HepG2 (cell line): Measurements from ENCODE around the gene WDR73. TPM values are rescaled to one million over a fixed set of nuclear protein-coding genes. Genes with fewer than 3 reads are reported as not detected.

Experiments
- ADNP ChIP-seq: sonication (generic); formaldehyde crosslinking; IDR thresholded peaks from 2 replicates; pipeline ENCODE4 v1.4.0; 2020; ENCODE audit warnings: missing genetic modification reagents
- ARNTL ChIP-seq: sonication (generic); formaldehyde crosslinking; IDR thresholded peaks from 2 replicates; pipeline ENCODE4 v1.4.0; 2020; ENCODE audit warnings: mild to moderate bottlenecking, missing genetic modification reagents
- CBX2 ChIP-seq, 2 experiments: fragments of 200-600 bp in 1 of 2; sonication (generic); formaldehyde crosslinking in 1 of 2; IDR thresholded peaks; 2 replicates each; pipeline versions ENCODE4 v1.7.0 to v1.8.1; 2018 to 2022; ENCODE audit warnings: low read depth in 2 of 2, low read length in 1 of 2, mild to moderate bottlenecking in 1 of 2, missing genetic modification reagents in 1 of 2
- IKZF1 ChIP-seq: fragments of 450-650 bp; IDR thresholded peaks from 2 replicates; pipeline ENCODE4 v1.7.1; 2016
- KLF6 ChIP-seq: IDR thresholded peaks from 2 replicates; pipeline ENCODE4 v1.8.0; 2016; ENCODE audit warnings: missing biosample characterization, missing genetic modification reagents
- MATR3 ChIP-seq: sonication (generic); formaldehyde crosslinking; IDR thresholded peaks from 2 replicates; pipeline ENCODE4 v1.4.0; 2020; ENCODE audit warnings: missing genetic modification reagents
- MED1 ChIP-seq: sonication (generic); formaldehyde crosslinking; IDR thresholded peaks from 2 replicates; pipeline ENCODE4 v1.4.0; 2020; ENCODE audit warnings: missing genetic modification reagents
- MLLT10 ChIP-seq: sonication (generic); formaldehyde crosslinking; IDR thresholded peaks from 2 replicates; pipeline ENCODE4 v1.4.0; 2020; ENCODE audit warnings: missing genetic modification reagents
- NRL ChIP-seq: sonication (generic); formaldehyde crosslinking; IDR thresholded peaks from 2 replicates; pipeline ENCODE4 v1.5.0; 2020; ENCODE audit warnings: missing genetic modification reagents, mild to moderate bottlenecking, moderate library complexity, borderline replicate concordance
- RAD51 ChIP-seq: fragments of 450-650 bp; IDR thresholded peaks from 2 replicates; pipeline ENCODE4 v1.6.1; 2016; ENCODE audit warnings: borderline replicate concordance
- REPIN1 ChIP-seq: sonication (generic); formaldehyde crosslinking; IDR thresholded peaks from 2 replicates; pipeline ENCODE4 v1.8.0; 2022; ENCODE audit warnings: missing genetic modification reagents, low read depth, mild to moderate bottlenecking, borderline replicate concordance
- REXO4 ChIP-seq: sonication (generic); formaldehyde crosslinking; IDR thresholded peaks from 2 replicates; pipeline ENCODE4 v1.8.0; 2022; ENCODE audit warnings: missing genetic modification reagents, mild to moderate bottlenecking, borderline replicate concordance
- RFX1 ChIP-seq: fragments of 450-650 bp; IDR thresholded peaks from 2 replicates; pipeline ENCODE4 v1.6.1; 2017
- SMARCE1 ChIP-seq: fragments of 450-650 bp; IDR thresholded peaks from 2 replicates; pipeline ENCODE4 v1.6.1; 2017; ENCODE audit warnings: borderline replicate concordance
- SP140L ChIP-seq: sonication (generic); formaldehyde crosslinking; IDR thresholded peaks from 2 replicates; pipeline ENCODE4 v1.4.0; 2020; ENCODE audit warnings: missing genetic modification reagents, borderline replicate concordance
- TEAD3 ChIP-seq: optimal IDR thresholded peaks from 2 replicates; pipeline ENCODE3; 2016; ENCODE audit warnings: borderline replicate concordance
- ZFP36L2 ChIP-seq: sonication (generic); formaldehyde crosslinking; IDR thresholded peaks from 2 replicates; pipeline ENCODE4 v1.4.0; 2020; ENCODE audit warnings: missing genetic modification reagents
- ZNF136 ChIP-seq: sonication (generic); formaldehyde crosslinking; IDR thresholded peaks from 2 replicates; pipeline ENCODE4 v1.8.1; 2022; ENCODE audit warnings: low read depth, mild to moderate bottlenecking, moderate library complexity, missing genetic modification reagents
- ZNF24 ChIP-seq: fragments of 450-650 bp; IDR thresholded peaks from 2 replicates; pipeline ENCODE4 v1.6.1; 2017; ENCODE audit warnings: antibody characterized with exemption, mild to moderate bottlenecking
- ZNF484 ChIP-seq: sonication (generic); formaldehyde crosslinking; IDR thresholded peaks from 2 replicates; pipeline ENCODE4 v1.5.1; 2020; ENCODE audit warnings: mild to moderate bottlenecking, low read depth, missing genetic modification reagents, borderline replicate concordance
- ZNF501 ChIP-seq: sonication (generic); formaldehyde crosslinking; IDR thresholded peaks from 2 replicates; pipeline ENCODE4 v1.5.1; 2020; ENCODE audit warnings: mild to moderate bottlenecking, moderate library complexity, missing genetic modification reagents
- ZNF674 ChIP-seq: sonication (generic); formaldehyde crosslinking; IDR thresholded peaks from 2 replicates; pipeline ENCODE4 v1.5.0; 2020; ENCODE audit warnings: low read depth, mild to moderate bottlenecking, missing genetic modification reagents
- polyA plus RNA-seq, 8 experiments: library from polyadenylated mRNA; depleted of rRNA in 3 of 8; stranded (reverse) in 7 of 8; unstranded in 1 of 8; fragments of >200 nt; fragmentation: Illumina TruSeq in 4 of 8; extraction: Trizol in 4 of 8; gene quantifications; 2 replicates each; pipeline versions ENCODE4 v1.2.1 to v1.2.3, GENCODE V29; 2011 to 2016; ENCODE audit warnings: low read depth in 4 of 8, missing spikeins in 1 of 8, mixed read lengths in 1 of 8; ENCODE audit not compliant: insufficient read depth in 1 of 8
- total RNA-seq, 5 experiments: library from RNA; depleted of rRNA; stranded (reverse); fragments of >200 nt; fragmentation: Illumina TruSeq; extraction: Trizol; gene quantifications; 2 replicates each; pipeline ENCODE4 v1.2.3, GENCODE V29; 2016; ENCODE audit warnings: low read depth in 1 of 5
- TF ChIP-seq, protein P1 (sequence below): sonication (generic); formaldehyde crosslinking; IDR thresholded peaks from 2 replicates; pipeline ENCODE4 v1.8.0; 2022; ENCODE audit warnings: mild to moderate bottlenecking, missing genetic modification reagents, moderate library complexity
- TF ChIP-seq, protein P2 (sequence below): sonication (generic); formaldehyde crosslinking; IDR thresholded peaks from 2 replicates; pipeline ENCODE4 v1.9.0; 2021; ENCODE audit warnings: missing genetic modification reagents, borderline replicate concordance
- TF ChIP-seq, protein P3 (sequence below): sonication (generic); formaldehyde crosslinking; IDR thresholded peaks from 2 replicates; pipeline ENCODE4 v1.5.1; 2020; ENCODE audit warnings: mild to moderate bottlenecking, moderate library complexity, missing genetic modification reagents
- TF ChIP-seq, protein P4 (sequence below): IDR thresholded peaks from 2 replicates; pipeline ENCODE4 v1.6.1; 2016; ENCODE audit warnings: mild to moderate bottlenecking

The WDR73 gene
- total and polyA plus RNA-seq, 2 of the 13 experiments (the other 11 are each of a cell fraction or from before 2014, with no cell fraction given) = 20.0 to 35.5 TPM

DNA sequence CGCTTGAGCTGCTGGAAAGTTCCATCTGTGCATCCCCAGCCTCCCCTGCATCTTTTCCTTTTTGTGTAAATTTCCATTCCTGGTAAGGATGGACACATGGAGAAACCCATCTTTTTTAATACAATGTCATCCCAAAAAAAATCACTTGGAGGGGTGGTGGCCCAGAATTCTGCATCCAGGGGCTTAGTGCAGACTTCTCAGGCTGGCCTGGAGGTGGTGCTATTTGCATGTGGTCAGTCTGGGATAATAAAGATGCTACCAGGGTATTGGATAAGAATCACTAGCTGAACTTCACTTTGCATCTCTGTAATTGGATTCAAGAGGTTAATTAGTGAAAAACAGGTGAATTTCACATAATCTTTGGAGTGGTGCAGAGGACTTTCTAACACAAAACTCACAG, 55.1 kb downstream of the WDR73 start (continued):
- TF ChIP-seq REXO4 (CRISPR knock-in tag) = no peak
- TF ChIP-seq REPIN1 (CRISPR knock-in tag) = no peak
- TF ChIP-seq MATR3 = no peak
- TF ChIP-seq RAD51 = no peak
- TF ChIP-seq ADNP (CRISPR knock-in tag) = no peak
- TF ChIP-seq TEAD3 (CRISPR knock-in tag) = peak; percentile 21
- TF ChIP-seq RFX1 = no peak
- no peak for TF ChIP-seq ZNF484 (CRISPR knock-in tag)
- TF ChIP-seq ZNF136 (CRISPR knock-in tag) = no peak
- TF ChIP-seq MLLT10 (CRISPR knock-in tag) = no peak
- TF ChIP-seq SP140L (CRISPR knock-in tag) = 0 out of 2 replicates have a peak, but pooled peaks have one; percentile 42
- TF ChIP-seq CBX2 (IDR thresholded peaks at IDR 0.05; ENCODE audit: low read depth, low read length) = no peak
- no peak for TF ChIP-seq CBX2 (CRISPR knock-in tag; IDR thresholded peaks at IDR 0.05; ENCODE audit: low read depth)
- no peak for TF ChIP-seq KLF6 (CRISPR knock-in tag)
- no peak for TF ChIP-seq ZNF24
- TF ChIP-seq MED1 = no peak
- TF ChIP-seq IKZF1 = no peak
- no peak for TF ChIP-seq ZNF501 (CRISPR knock-in tag)
- TF ChIP-seq ARNTL (CRISPR knock-in tag) = no peak
- TF ChIP-seq, protein P1, sequence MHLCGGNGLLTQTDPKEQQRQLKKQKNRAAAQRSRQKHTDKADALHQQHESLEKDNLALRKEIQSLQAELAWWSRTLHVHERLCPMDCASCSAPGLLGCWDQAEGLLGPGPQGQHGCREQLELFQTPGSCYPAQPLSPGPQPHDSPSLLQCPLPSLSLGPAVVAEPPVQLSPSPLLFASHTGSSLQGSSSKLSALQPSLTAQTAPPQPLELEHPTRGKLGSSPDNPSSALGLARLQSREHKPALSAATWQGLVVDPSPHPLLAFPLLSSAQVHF (CRISPR knock-in tag) = no peak
- TF ChIP-seq NRL (CRISPR knock-in tag) = no peak
- TF ChIP-seq ZFP36L2 = no peak
- TF ChIP-seq, protein P2, sequence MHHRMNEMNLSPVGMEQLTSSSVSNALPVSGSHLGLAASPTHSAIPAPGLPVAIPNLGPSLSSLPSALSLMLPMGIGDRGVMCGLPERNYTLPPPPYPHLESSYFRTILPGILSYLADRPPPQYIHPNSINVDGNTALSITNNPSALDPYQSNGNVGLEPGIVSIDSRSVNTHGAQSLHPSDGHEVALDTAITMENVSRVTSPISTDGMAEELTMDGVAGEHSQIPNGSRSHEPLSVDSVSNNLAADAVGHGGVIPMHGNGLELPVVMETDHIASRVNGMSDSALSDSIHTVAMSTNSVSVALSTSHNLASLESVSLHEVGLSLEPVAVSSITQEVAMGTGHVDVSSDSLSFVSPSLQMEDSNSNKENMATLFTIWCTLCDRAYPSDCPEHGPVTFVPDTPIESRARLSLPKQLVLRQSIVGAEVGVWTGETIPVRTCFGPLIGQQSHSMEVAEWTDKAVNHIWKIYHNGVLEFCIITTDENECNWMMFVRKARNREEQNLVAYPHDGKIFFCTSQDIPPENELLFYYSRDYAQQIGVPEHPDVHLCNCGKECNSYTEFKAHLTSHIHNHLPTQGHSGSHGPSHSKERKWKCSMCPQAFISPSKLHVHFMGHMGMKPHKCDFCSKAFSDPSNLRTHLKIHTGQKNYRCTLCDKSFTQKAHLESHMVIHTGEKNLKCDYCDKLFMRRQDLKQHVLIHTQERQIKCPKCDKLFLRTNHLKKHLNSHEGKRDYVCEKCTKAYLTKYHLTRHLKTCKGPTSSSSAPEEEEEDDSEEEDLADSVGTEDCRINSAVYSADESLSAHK (CRISPR knock-in tag) = no peak
- no peak for TF ChIP-seq ZNF674 (CRISPR knock-in tag)
- no peak for TF ChIP-seq SMARCE1
- TF ChIP-seq, protein P3, sequence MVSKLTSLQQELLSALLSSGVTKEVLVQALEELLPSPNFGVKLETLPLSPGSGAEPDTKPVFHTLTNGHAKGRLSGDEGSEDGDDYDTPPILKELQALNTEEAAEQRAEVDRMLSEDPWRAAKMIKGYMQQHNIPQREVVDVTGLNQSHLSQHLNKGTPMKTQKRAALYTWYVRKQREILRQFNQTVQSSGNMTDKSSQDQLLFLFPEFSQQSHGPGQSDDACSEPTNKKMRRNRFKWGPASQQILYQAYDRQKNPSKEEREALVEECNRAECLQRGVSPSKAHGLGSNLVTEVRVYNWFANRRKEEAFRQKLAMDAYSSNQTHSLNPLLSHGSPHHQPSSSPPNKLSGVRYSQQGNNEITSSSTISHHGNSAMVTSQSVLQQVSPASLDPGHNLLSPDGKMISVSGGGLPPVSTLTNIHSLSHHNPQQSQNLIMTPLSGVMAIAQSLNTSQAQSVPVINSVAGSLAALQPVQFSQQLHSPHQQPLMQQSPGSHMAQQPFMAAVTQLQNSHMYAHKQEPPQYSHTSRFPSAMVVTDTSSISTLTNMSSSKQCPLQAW = no peak
- TF ChIP-seq, protein P4, sequence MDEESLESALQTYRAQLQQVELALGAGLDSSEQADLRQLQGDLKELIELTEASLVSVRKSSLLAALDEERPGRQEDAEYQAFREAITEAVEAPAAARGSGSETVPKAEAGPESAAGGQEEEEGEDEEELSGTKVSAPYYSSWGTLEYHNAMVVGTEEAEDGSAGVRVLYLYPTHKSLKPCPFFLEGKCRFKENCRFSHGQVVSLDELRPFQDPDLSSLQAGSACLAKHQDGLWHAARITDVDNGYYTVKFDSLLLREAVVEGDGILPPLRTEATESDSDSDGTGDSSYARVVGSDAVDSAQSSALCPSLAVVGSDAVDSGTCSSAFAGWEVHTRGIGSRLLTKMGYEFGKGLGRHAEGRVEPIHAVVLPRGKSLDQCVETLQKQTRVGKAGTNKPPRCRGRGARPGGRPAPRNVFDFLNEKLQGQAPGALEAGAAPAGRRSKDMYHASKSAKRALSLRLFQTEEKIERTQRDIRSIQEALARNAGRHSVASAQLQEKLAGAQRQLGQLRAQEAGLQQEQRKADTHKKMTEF (CRISPR knock-in tag) = no peak
